H9 (cell line): Measurements from ENCODE around the gene CD300E. TPM values are rescaled to one million over a fixed set of nuclear protein-coding genes. Genes with fewer than 3 reads are reported as not detected.

Experiments used
- DNase-seq: peaks from one replicate; pipeline ENCODE4 v3.0.0-alpha.2; 2017
- H2AFZ ChIP-seq: one replicate; pipeline ENCODE4 v1.6.1; 2013; ENCODE audit warnings: mild to moderate bottlenecking, low read length, control low read depth, moderate library complexity
- H2AK5ac ChIP-seq: 2 replicates; pipeline ENCODE4 v1.6.1; 2013; ENCODE audit warnings: low read length, control low read depth, mixed read lengths; ENCODE audit not compliant: insufficient read length
- H2BK120ac ChIP-seq: one replicate; pipeline ENCODE4 v1.6.1; 2013; ENCODE audit warnings: low read depth, mild to moderate bottlenecking, low read length, control low read depth, inconsistent platforms; ENCODE audit not compliant: poor library complexity, severe bottlenecking
- H2BK12ac ChIP-seq: 2 replicates; pipeline ENCODE4 v1.6.1; 2013; ENCODE audit warnings: low read length, control low read depth, mixed read lengths, low read depth; ENCODE audit not compliant: insufficient read length
- H2BK15ac ChIP-seq: 2 replicates; pipeline ENCODE4 v1.6.1; 2013; ENCODE audit warnings: low read depth, low read length, control low read depth
- H2BK20ac ChIP-seq: one replicate; pipeline ENCODE4 v1.6.1; 2013; ENCODE audit warnings: low read depth, mild to moderate bottlenecking, low read length, control low read depth, inconsistent platforms; ENCODE audit not compliant: poor library complexity, severe bottlenecking
- H2BK5ac ChIP-seq: 2 replicates; pipeline ENCODE4 v1.6.1; 2013; ENCODE audit warnings: low read length, control low read depth, mixed read lengths; ENCODE audit not compliant: insufficient read length
- H3K14ac ChIP-seq: 2 replicates; pipeline ENCODE4 v1.6.1; 2013; ENCODE audit warnings: low read length, control low read depth; ENCODE audit not compliant: insufficient read depth
- H3K18ac ChIP-seq: 2 replicates; pipeline ENCODE4 v1.6.1; 2013; ENCODE audit warnings: low read depth, mild to moderate bottlenecking, mixed read lengths, low read length, control low read depth; ENCODE audit not compliant: insufficient read length
- H3K23ac ChIP-seq: 2 replicates; pipeline ENCODE4 v1.6.1; 2013; ENCODE audit warnings: low read length, control low read depth, mixed read lengths, low read depth; ENCODE audit not compliant: insufficient read length
- H3K23me2 ChIP-seq: 2 replicates; pipeline ENCODE4 v1.6.1; 2013; ENCODE audit warnings: low read depth, mild to moderate bottlenecking, mixed read lengths, low read length, control low read depth; ENCODE audit not compliant: insufficient read length, poor library complexity, severe bottlenecking
- H3K27ac ChIP-seq: 2 replicates; pipeline ENCODE4 v1.5.1; 2013; ENCODE audit warnings: low read length, control low read depth, mixed read lengths, low read depth; ENCODE audit not compliant: insufficient read length
- H3K27me3 ChIP-seq: 2 replicates; pipeline ENCODE4 v1.6.1; 2013; ENCODE audit warnings: low read length, control low read depth, inconsistent platforms; ENCODE audit not compliant: insufficient read depth
- H3K4ac ChIP-seq: 2 replicates; pipeline ENCODE4 v1.6.1; 2013; ENCODE audit warnings: low read depth, mild to moderate bottlenecking, control low read depth, inconsistent platforms, low read length, moderate library complexity
- H3K4me1 ChIP-seq: 2 replicates; pipeline ENCODE4 v1.6.1; 2013; ENCODE audit warnings: low read length, control low read depth, inconsistent platforms; ENCODE audit not compliant: insufficient read depth
- H3K4me2 ChIP-seq: 2 replicates; pipeline ENCODE4 v1.6.1; 2013; ENCODE audit warnings: low read length, control low read depth, mixed read lengths; ENCODE audit not compliant: insufficient read length, insufficient read depth
- H3K56ac ChIP-seq: 2 replicates; pipeline ENCODE4 v1.6.1; 2013; ENCODE audit warnings: low read depth, mild to moderate bottlenecking, mixed read lengths, low read length, control low read depth; ENCODE audit not compliant: insufficient read length
- H3K79me1 ChIP-seq: 2 replicates; pipeline ENCODE4 v1.6.1; 2013; ENCODE audit warnings: low read depth, mild to moderate bottlenecking, moderate library complexity, low read length, control low read depth, inconsistent platforms; ENCODE audit not compliant: insufficient read depth, poor library complexity, severe bottlenecking
- H3K79me2 ChIP-seq: 2 replicates; pipeline ENCODE4 v1.6.1; 2013; ENCODE audit warnings: low read length, control low read depth, inconsistent platforms; ENCODE audit not compliant: insufficient read depth
- H3K9ac ChIP-seq: 2 replicates; pipeline ENCODE4 v1.6.1; 2013; ENCODE audit warnings: low read length, control low read depth, mixed read lengths; ENCODE audit not compliant: insufficient read length; ENCODE audit errors: extremely low read depth
- H3K9me3 ChIP-seq: one replicate; pipeline ENCODE4 v1.6.1; 2013; ENCODE audit warnings: low read depth, low read length, inconsistent platforms; ENCODE audit not compliant: control insufficient read depth
- H3T11ph ChIP-seq: one replicate; pipeline ENCODE4 v1.6.1; 2013; ENCODE audit warnings: mild to moderate bottlenecking, low read length, control low read depth, inconsistent platforms
- H4K20me1 ChIP-seq: one replicate; pipeline ENCODE4 v1.6.1; 2013; ENCODE audit not compliant: control insufficient read depth, insufficient read length, insufficient read depth
- H4K5ac ChIP-seq: 2 replicates; pipeline ENCODE4 v1.6.1; 2013; ENCODE audit warnings: low read depth, mild to moderate bottlenecking, mixed read lengths, low read length, control low read depth; ENCODE audit not compliant: insufficient read length
- H4K8ac ChIP-seq: replicated peaks from 2 replicates; pipeline ENCODE4 v1.6.1; 2013; ENCODE audit warnings: low read length, control low read depth, mixed read lengths, low read depth; ENCODE audit not compliant: insufficient read length
- H4K91ac ChIP-seq: 2 replicates; pipeline ENCODE4 v1.6.1; 2013; ENCODE audit warnings: low read depth, mild to moderate bottlenecking, moderate library complexity, mixed read lengths, low read length, control low read depth; ENCODE audit not compliant: insufficient read length
- H3K27ac Mint-ChIP-seq, 3 experiments: 2 replicates in 2 of 3; 3 replicates in 1 of 3; pipeline ENCODE4 v1.8.0; 2020 to 2021; ENCODE audit warnings: mixed read lengths in 3 of 3, mild to moderate bottlenecking in 1 of 3, moderate library complexity in 1 of 3
- H3K27me3 Mint-ChIP-seq: 2 replicates; pipeline ENCODE4 v1.8.0; 2021; ENCODE audit warnings: low read depth, mild to moderate bottlenecking, moderate library complexity, mixed read lengths
- H3K36me3 Mint-ChIP-seq, 3 experiments: 2 replicates in 2 of 3; 3 replicates in 1 of 3; pipeline ENCODE4 v1.8.0; 2020 to 2021; ENCODE audit warnings: low read depth in 3 of 3, mixed read lengths in 3 of 3; ENCODE audit not compliant: insufficient read depth in 1 of 3
- H3K4me1 Mint-ChIP-seq, 2 experiments: 2 replicates each; pipeline ENCODE4 v1.8.0; 2020; ENCODE audit warnings: mixed read lengths in 2 of 2
- H3K4me3 Mint-ChIP-seq, 2 experiments: 2 replicates in 1 of 2; 3 replicates in 1 of 2; pipeline ENCODE4 v1.8.0; 2020 to 2021; ENCODE audit warnings: mild to moderate bottlenecking in 2 of 2, mixed read lengths in 2 of 2, moderate library complexity in 1 of 2
- H3K9me3 Mint-ChIP-seq, 2 experiments: 2 replicates in 1 of 2; 3 replicates in 1 of 2; pipeline ENCODE4 v1.8.0; 2020; ENCODE audit warnings: mild to moderate bottlenecking in 2 of 2, mixed read lengths in 2 of 2, moderate library complexity in 1 of 2
- CTCF ChIP-seq: fragments of 200-600 bp; sonication (generic); conservative IDR thresholded peaks from 3 replicates; pipeline ENCODE4 v1.8.0; 2021; ENCODE audit warnings: antibody characterized with exemption, mild to moderate bottlenecking
- WGBS: extraction: QIAGEN DNeasy Blood & Tissue Kit; methylation state at CpG from one replicate; pipeline ENCODE4 v1.1.7; 2013; ENCODE audit warnings: missing lambda C conversion rate, low lambda C conversion rate, mixed read lengths; ENCODE audit not compliant: insufficient read length; ENCODE audit errors: extremely low coverage; 5-methylcytosine and 5-hydroxymethylcytosine counted together
- total RNA-seq: library from RNA; stranded (reverse); gene quantifications from 2 replicates; pipeline ENCODE4 v1.2.1, GENCODE V29; 2021

Gene CD300E
- total RNA-seq, 1 experiment from 2014 or later, result not detected

GRCh38 chr17:74639704-74640151 is 16.2 kb upstream of the CD300E start:
- Mint-ChIP-seq H3K27ac (no peak overlapping the region), H3K36me3 (no peaks in the 10 kb centered on the region; a peak in 1 of 7 replicates), H3K9me3 (no peaks in the 10 kb centered on the region), H3K4me1 (peaks cover 42 to 51% of the 10 kb centered on the region in 2 experiments), H3K4me3 (no peak overlapping the region), H3K27me3 (peaks cover 16% of the 10 kb centered on the region)
- no peak overlapping the region for H3K9ac ChIP-seq
- H3K79me1 ChIP-seq, result no peaks in the 10 kb centered on the region
- no peak overlapping the region for H4K5ac ChIP-seq
- no peak overlapping the region for H2AFZ ChIP-seq
- no peak overlapping the region for H3K27ac ChIP-seq
- H4K8ac ChIP-seq, result no peak overlapping the region
- H2AK5ac ChIP-seq, result no peak overlapping the region
- H4K91ac ChIP-seq, result no peak overlapping the region
- no peak for DNase-seq
- no peak overlapping the region for H3K4ac ChIP-seq
- H3K18ac ChIP-seq, result no peak overlapping the region
- no peaks in the 10 kb centered on the region for H3K79me2 ChIP-seq
- H3T11ph ChIP-seq, result no peak overlapping the region
- no peak overlapping the region for H2BK120ac ChIP-seq
- WGBS, result no CpG with 5 or more reads among the region's 10 CpGs
- H4K20me1 ChIP-seq, result no peaks in the 10 kb centered on the region
- no peak overlapping the region for H2BK5ac ChIP-seq
- peaks cover 6% of the 10 kb centered on the region; the same call in 1 of the 2 replicates for H3K4me1 ChIP-seq
- no peaks in the 10 kb centered on the region for H3K27me3 ChIP-seq
- H3K56ac ChIP-seq, result no peak overlapping the region
- no peak overlapping the region for H2BK12ac ChIP-seq
- H3K14ac ChIP-seq, result no peak overlapping the region
- no peak overlapping the region for H2BK20ac ChIP-seq
- no peak overlapping the region for H3K4me2 ChIP-seq
- no peak overlapping the region for H2BK15ac ChIP-seq
- H3K23ac ChIP-seq, result no peak overlapping the region
- no peaks in the 10 kb centered on the region for H3K23me2 ChIP-seq
- H3K9me3 ChIP-seq, result no peaks in the 10 kb centered on the region
- TF ChIP-seq CTCF, result no peak
